Right kidney (tissue), 1 donor: ENCODE measurements around the gene MICU1.
"Not testable (repeated sequence)": the region's sequence is repeated elsewhere in the genome, so short reads cannot be mapped to it uniquely, and the experiment has no call there.

Source experiments
- DNase-seq: peaks from one replicate; pipeline ENCODE4 v3.0.0-alpha.2; 2016

The MICU1 gene

GRCh38 chr10:72386916-72387586, 238.8 kb downstream of the MICU1 start:
- DNase-seq = no peak

- DNase-seq = no peak
Measured at GRCh38 chr10:72385724-72386123, 240.2 kb downstream of the MICU1 start.

GRCh38 chr10:72384982-72385381, 240.9 kb downstream of the MICU1 start:
- DNase-seq = not testable (repeated sequence)

DNA sequence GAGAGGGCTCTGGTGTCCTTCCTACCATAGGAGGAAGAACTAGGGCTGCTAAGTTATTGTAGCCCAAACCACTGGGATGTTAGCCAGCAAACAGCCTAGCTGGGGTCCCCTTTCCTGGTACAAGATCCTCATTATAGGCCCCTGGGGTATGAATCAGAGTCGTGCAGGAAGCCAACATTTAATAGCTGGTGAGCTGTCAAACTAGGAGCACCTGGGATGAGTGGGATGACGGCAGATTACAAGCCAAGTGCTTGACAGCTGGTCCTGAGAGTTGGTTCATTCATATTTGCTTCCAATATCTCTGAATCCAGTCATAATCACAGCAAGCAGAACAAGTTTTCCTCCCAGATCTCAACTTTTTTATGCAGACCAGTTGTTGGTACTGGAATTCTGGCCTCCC, 246.1 kb downstream of the MICU1 start:
- DNase-seq = no peak

DNA sequence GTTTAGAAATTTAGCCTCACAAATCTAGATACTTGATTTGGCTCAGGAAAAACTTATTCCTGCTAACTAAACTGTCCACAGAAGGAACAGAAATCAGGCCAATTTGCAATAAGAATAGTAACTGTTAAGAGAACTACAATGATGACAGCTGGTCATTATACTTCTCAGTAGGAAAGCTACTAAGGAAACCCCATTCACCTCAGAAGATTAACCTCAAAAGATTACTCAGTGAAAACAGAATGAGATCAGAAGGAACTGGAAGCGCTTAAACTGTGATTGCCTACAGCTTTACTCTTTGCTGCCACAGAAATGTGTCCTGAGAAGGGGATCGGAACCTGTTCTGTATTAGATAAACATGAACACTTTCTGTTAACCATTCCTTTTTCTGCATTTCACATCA, 246.8 kb downstream of the MICU1 start:
- no peak for DNase-seq

DNA sequence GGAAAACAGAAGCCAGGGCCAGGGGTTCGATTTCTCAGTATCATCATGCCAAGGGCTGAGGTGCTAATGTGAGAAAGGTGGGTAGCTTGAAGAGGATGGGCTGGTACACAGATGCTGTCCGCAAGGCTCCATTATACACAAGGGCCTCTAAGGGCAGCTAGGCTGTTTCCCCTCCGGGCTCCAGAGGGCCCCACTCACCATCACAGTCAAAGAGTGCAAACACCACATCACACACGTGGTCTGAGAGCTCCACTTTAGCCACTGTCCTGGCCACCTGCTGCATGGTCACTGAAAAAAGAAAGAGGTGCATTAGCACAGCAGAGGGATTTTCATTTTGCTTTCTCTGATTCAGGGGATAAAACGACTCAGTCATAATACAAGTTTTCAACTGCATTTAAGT, 250.3 kb downstream of the MICU1 start:
- DNase-seq = no peak

DNA sequence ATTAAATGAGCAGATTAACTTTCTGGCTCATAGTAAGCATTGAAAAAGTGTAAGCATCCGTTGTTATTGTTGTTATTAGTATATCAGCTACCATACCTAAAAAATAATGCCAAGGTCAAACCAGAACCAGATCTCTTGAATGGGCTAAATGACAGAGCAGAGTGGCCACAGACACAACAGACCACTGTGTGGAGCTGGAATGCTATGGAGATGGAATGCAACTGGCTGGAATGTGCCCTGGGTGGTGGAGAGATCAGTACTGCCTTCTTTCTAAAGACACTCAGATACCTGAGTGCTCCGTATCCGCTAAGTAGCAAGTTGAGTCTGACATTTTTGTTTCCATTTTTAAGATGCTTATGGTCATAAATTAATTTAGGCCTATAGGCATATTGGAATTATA, 250.7 kb downstream of the MICU1 start:
- no peak for DNase-seq

DNA sequence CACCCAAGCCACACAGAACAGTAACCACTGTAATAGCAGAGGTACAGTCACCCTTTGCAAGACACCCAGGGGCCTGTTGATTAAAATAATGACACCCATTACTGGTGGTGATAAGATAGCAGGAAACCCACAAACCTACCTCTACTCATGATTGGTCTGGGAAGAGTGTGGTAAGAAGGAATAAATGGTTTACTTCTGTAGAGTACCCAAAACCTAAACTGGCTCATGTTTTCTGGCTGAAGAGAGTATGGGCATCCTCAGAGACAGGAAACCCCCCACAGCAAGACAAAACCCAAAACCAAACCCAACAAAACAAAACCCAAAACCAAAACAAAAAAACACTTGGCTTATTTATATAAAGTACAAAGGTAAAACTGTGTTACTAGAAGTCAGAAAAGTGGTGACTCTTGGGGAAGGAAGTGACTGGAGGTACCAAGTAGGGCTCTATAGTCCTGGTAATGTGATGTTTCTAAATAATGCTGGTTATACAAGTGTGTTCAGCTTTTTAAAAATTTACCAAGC, 255.6 kb downstream of the MICU1 start:
- DNase-seq = no peak

DNA sequence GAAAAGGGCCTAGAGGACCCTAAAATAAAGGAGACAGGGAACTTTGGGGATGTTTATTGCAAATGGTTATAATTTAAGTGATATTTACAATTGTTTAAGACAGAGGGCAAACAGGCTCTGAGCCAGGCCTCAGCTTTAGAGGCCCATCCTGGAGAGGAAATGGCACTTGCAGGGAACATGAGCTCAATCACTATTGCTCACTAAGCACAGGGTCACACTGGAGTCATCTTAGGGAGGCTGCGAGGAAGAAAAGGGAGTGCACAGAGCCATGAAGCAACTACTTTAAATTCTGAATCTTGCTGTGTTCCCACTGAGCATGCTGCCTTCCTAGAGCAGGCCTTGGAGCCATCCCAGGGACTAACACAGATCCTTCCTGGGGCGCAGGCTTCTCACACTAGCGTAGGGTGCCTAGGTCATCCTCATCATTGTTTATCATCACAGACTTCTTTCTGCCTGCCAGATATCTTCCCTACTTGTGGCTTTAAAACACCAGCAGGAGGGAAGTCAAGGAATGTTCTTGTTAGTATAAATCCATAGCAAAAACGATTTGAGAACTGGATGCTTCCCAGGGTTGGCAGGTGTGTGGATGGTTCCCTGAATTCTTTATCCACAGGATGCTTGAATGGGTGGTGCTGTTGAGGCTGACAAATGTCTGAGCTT, 258.4 kb downstream of the MICU1 start:
- no peak for DNase-seq

- DNase-seq = no peak
Measured at GRCh38 chr10:72365106-72365895, 260.6 kb downstream of the MICU1 start.

- peak; percentile 78 for DNase-seq
Measured at GRCh38 chr10:72364239-72364777, 261.6 kb downstream of the MICU1 start.

DNA sequence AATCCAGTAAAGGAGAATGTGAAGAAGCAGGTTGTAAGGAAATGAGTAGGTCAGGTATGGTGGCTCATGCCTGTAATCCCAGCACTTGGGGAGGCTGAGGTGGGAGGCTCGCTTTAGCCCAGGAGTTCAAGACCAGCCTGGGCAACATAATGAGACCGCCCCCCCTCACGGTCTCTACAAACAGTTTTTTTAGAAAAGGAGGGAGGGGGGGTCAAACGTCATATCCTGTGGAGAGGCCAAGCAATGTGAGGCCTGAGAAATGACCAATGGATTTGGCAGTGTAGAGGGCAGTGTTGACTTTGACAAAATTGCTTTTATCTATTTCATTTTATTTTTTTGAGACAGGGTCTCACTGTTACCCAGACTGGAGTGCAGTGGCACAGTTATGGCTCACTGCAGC, 268.9 kb downstream of the MICU1 start:
- no peak for DNase-seq

GRCh38 chr10:72356115-72356514, 269.8 kb downstream of the MICU1 start:
- DNase-seq = no peak

DNA sequence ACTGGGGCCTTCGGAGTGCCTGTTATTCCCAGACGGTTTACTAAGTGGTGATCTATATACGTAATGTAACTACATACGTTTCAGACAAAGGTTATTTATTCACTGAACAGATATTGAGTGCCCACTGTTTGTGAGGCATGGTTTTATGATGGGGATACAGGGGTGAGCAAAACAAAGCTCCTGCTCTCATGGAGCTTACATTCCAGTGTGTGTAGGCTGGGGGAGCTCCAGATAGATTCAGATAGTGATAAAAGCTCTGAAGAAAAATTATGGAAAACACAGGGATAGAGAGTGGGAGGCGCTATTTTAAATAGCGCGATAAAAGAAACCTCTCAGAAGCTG, 270.7 kb downstream of the MICU1 start:
- no peak for DNase-seq

DNA sequence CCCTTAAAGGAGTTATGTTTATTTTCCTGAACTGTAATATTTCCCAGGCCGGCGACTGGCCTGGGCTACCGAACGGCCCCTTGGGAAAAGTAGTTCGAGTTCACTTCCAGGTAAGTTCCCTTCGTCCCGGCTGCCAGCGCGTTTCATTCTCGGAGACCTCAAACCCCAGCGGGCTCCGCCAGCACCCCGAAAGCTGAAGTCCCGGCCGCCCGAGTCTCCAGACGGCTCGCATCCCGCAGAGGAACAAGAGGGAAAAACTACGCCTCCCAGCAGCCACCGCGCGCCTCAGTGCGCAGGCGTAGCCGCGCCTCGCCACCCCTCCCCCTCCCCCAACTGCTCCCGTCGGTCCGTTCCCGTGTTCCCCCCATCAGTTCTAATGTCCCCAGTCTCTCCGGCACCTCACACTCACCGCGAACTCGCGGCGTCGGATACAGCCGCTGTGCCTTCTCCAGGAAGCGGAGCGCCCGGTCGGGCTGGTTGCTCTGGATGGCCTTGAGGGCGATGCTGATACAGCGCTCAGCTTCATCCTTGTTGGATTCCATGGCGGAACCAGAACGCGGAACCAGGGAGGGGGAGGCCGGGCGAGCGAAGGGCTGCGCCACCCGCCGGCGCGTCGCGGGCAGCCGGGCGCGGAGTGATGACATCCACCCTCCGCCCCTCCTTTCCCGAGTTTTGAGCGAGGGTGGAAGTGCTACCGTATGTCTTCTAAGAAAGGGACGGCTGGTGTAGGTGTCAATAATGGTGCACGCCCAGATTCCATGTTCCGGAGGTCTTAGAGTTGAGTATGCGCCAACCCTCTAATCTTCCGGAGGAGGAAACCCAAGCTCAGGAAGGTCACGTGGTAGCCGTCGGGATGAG, 271.3 kb downstream of the MICU1 start, which contains the start of gene DNAJB12:
TSS of gene DNAJB12 (minus strand) at position 564 of the 858 bp plus-strand sequence. CDS start at position 542, 22 bp downstream.
- DNase-seq = peak; percentile 99

GRCh38 chr10:72353965-72354355, 271.9 kb downstream of the MICU1 start:
- no peak for DNase-seq

GRCh38 chr10:72353028-72353964, 272.6 kb downstream of the MICU1 start:
- DNase-seq = no peak

DNA sequence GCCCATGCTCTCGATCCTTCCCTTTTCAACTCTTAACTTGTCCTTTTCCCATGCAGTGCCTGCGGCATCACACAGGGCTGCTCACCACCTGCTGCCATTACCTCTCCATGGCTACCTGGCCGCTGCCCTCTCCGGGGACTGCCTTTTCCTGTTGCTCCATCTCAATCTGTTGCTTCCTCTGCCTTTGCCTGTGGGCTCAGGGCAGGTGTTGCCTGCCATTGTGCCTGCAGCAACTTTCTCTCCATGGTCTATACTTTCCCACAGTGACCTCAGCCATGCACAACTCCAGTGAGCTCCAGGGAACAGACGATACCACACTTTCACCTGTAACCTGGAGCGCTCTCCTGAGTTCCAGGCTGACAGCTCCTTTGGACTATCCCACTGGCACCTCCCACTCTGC, 274.4 kb downstream of the MICU1 start:
- no peak for DNase-seq

DNA sequence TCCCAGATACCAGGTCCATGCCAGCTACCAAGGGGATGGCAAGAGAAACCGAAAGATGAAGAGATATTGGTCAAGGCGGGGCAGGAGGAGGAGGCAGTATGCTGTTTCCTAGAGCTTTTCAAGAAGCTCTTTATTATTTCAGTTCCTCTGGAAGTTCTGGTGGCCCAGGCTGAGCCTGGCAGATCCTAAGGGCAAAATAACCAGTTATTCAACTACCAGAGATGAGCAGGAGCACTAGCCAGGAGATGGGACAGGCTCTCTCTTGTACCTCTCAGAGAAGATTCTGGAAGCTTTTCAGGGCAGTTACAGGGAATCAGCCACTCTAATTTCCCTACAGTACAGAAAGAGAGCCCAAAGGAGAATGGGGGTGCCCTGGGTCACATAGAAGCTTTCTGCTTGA, 276.4 kb downstream of the MICU1 start:
- DNase-seq = no peak

- no peak for DNase-seq
Measured at GRCh38 chr10:72348282-72348681, 277.6 kb downstream of the MICU1 start.

- not testable (repeated sequence) for DNase-seq
Measured at GRCh38 chr10:72346117-72346516, 279.8 kb downstream of the MICU1 start.
